Mucosa of descending colon (tissue), 3 donors: ENCODE results near the gene RALB. TPM values are rescaled to one million over a fixed set of nuclear protein-coding genes. Genes with fewer than 3 reads are reported as not detected.

Experiments used
- ATAC-seq: fragments of 200-7000 bp; cut with Tn5 transposase; one replicate; pipeline ENCODE4 v1.9.1; 2020; ENCODE audit warnings: mild to moderate bottlenecking, moderate library complexity
- DNase-seq, 3 donors: peaks; one replicate each; pipeline ENCODE4 v3.0.0-alpha.2; 2020
- H3K36me3 ChIP-seq: fragments of 200-600 bp; one replicate; pipeline ENCODE4 v1.8.0; 2021; ENCODE audit warnings: low read depth, mild to moderate bottlenecking
- H3K4me1 ChIP-seq: fragments of 200-600 bp; one replicate; pipeline ENCODE4 v1.8.0; 2021; ENCODE audit warnings: low read depth, mild to moderate bottlenecking
- H3K4me3 ChIP-seq: fragments of 200-600 bp; one replicate; pipeline ENCODE4 v1.8.0; 2021; ENCODE audit warnings: mild to moderate bottlenecking
- H3K9me3 ChIP-seq: fragments of 200-600 bp; one replicate; pipeline ENCODE4 v1.8.0; 2021; ENCODE audit warnings: mild to moderate bottlenecking
- intact Hi-C, 2 donors: fragments of 100-400 bp; cut with DNase I in 1 of 2; cut with micrococcal nuclease in 1 of 2; formaldehyde crosslinking; loops; one replicate each; pipeline versions ENCODE4 v1.11.0 to v1.11.1; 2022; cut with DNase I, micrococcal nuclease
- total RNA-seq, 3 donors: library from RNA; stranded (reverse); fragmentation: NEBNext Ultra II Directional in 2 of 3; extraction: Animal tissue kit (Norgen Biotek cat#: 25700) in 2 of 3; gene quantifications; one replicate each; pipeline versions ENCODE4 v1.2.1 to v1.2.4, GENCODE V29; 2021 to 2023
- TF ChIP-seq, protein P1 (sequence below): fragments of 200-600 bp; IDR thresholded peaks from one replicate; pipeline ENCODE4 v1.8.0; 2022; ENCODE audit warnings: antibody characterized with exemption, mild to moderate bottlenecking
- donor health status: DM: no; HTN: no; CAD: no; lungs with moderate emphysema.
- donor health status: DM: no; HTN: no; CAD: no.
- donor health status: DM: no; HTN: yes; CAD: no.

Gene RALB
- total RNA-seq, 3 donors from 2014 or later, result 75.1 to 83.8 (median 80.8) TPM

DNA sequence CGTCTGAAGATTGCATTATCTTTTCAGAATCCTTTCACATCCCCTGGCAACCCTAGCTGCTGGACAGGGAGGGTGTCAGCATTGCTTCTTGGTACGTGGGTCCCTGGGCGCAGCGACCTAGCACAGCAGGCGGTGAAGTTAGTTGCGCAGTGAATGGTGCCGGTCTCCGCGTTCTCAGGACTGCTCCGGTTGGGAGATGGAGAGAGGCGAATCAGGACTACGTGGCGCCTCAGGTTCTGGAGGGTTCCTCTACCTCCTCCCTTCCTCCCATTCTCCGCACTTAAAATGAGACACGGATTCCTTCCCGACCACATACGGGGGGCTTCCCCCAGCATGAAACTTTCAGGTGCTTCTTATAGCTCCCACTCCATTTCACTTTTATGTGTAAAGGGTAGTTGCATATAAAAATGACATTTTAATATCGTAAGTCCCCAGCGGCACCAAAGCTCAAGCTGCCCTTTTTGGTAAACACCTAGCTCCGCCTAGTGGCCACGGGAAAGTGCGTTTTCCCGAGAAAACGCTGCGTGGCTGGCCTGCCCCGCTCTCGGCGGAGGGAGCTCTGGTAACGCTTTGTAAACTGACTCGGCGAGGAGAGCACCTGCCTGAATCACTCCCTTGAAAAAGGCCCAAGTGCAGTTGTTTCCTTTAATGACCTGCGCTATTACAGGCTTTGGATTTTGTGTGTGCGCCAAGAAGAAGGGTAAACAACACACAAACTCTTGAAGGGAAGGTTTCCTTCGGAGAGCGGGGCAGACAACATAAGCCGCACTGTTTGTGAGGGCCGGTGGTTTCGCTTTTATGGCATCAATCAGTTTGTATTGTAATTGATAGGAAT is 60.4 kb downstream of the RALB start:
- TF ChIP-seq, protein P1, sequence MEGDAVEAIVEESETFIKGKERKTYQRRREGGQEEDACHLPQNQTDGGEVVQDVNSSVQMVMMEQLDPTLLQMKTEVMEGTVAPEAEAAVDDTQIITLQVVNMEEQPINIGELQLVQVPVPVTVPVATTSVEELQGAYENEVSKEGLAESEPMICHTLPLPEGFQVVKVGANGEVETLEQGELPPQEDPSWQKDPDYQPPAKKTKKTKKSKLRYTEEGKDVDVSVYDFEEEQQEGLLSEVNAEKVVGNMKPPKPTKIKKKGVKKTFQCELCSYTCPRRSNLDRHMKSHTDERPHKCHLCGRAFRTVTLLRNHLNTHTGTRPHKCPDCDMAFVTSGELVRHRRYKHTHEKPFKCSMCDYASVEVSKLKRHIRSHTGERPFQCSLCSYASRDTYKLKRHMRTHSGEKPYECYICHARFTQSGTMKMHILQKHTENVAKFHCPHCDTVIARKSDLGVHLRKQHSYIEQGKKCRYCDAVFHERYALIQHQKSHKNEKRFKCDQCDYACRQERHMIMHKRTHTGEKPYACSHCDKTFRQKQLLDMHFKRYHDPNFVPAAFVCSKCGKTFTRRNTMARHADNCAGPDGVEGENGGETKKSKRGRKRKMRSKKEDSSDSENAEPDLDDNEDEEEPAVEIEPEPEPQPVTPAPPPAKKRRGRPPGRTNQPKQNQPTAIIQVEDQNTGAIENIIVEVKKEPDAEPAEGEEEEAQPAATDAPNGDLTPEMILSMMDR, result peak; percentile 75
- ATAC-seq, result peak; percentile 90

DNA sequence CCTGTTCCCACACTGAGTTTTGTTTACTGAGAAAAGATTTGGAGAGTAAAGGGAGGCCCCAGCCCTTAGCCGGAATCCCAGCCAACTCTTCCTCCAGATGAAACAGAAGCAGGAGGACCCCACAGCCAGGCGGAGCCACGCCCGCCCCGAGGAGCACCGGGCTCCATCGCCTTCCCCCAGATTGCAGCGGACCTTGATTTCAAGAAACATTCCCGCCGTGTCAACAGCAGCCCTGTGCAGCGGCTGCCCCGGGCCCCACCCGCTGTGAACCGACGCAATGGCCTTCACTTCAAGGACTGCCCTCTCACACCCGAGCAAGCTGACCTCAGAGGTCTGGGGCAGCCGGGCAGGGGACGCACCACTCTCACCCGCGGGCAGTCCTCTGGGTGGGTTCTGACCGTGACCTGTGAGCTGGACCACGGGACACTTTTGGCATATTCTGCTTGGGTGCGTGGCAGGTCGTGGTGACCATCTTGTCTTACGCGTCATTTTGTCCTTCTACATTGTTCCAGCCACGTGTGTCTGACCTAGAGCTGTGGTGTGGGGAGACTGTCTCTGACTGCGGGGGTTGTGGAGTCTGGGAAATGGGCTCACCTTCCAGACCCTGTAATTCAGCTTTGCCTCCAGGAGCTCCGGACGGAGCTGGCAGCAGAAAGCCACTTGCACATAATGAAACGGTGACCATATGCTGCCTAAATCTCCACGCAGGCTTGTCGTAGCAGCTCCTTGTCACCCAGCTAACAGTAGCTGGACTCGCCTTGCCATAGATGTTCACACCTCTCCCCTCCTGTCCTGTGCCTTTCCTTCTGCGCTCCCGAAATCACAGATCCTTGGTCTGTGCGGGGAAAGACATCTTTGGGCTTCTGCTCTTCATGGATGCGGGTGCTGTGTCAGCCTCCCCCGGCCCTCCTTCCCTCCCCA is 61.3 kb downstream of the RALB start:
- Histone ChIP-seq H3K9me3 (no peaks in the 10 kb centered on the region), H3K4me3 (no peak overlapping the region), H3K36me3 (no peaks in the 10 kb centered on the region), H3K4me1 (peaks cover 10% of the 10 kb centered on the region)
- peak; percentile 35 for ATAC-seq
- intact Hi-C loops, result no loop called here
- peak in 2 of 3 donors; percentile 22 to 37 for DNase-seq
- TF ChIP-seq, protein P1, result no peak

More for the DNA sequence above, 60.4 kb downstream of the RALB start:
- H3K9me3 ChIP-seq, result no peaks in the 10 kb centered on the region
- peak; percentile 73 to 90 (median 88) for DNase-seq
- intact Hi-C loops, result no loop called here
- peaks cover 10% of the 10 kb centered on the region for H3K4me1 ChIP-seq
- H3K4me3 ChIP-seq, result no peak overlapping the region
- H3K36me3 ChIP-seq, result no peaks in the 10 kb centered on the region

DNA sequence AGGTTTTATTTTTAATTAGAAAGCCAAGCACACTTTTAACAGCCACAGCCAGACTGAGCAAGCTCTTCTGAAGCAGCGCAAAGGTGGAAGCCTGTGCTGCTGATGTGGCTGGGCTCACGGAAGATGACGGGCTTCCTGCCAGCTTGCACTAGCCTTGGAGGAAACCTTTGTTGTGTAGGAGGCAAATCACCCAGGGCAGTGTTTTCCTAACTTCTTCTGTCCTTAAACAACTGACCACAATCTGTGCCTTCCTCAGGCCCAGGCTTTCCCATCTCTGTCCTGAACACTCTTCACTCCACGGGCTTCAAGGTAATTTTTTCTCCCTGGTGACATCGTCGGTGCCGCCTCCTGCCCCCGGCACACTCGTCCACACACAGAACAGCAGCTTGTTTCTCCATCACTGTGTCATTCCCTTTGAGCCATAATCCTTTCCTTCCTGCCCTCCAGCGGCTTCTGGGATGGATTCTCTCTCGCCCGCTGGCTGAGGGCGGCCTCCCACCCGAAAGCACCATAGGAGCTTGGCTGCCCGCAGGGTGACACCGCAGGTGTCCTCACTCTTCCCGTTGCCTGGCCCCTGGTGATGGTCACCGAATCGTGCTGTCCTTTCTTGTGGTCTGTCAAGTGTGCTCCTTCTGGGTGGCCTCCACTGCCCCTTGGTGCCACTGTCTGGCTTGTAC is 62.2 kb downstream of the RALB start:
- Histone ChIP-seq H3K4me3 (no peak overlapping the region), H3K9me3 (no peaks in the 10 kb centered on the region), H3K4me1 (peaks cover 10% of the 10 kb centered on the region), H3K36me3 (no peaks in the 10 kb centered on the region)
- intact Hi-C loops, result no loop called here
- DNase-seq (no peak), ATAC-seq (no peak)
- TF ChIP-seq, protein P1, result no peak

DNA sequence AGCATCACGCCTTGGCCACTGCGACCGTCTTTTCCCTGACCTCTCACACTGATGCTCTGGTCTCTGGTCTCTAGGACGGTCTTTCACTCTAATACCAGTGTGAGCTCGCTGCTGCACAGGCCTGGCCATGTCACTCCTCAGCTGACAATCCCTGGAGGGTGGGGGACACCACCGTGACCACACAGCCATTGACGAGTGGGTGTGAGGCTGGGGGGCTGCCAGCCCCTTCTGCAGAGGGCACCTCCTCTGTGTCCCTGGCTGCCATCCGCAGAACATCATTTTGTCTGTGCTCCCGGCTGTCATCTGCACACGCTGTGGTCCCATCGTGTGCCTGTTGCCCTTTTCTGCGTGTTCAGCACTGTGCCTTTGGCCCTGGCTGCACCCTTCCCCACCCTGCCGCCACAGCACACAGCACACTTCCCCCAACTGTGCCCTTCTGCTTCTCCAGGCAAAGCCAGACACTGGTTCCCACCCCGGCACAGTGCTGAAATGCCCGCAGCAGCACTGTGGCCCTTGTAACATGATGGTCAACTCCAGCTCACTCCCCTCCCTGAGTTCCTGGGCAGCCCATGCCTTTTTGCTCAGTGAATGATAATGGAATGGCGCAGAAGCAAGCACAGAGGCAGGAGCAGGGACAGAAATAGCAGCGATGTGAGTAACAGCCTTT is 62.8 kb downstream of the RALB start:
- TF ChIP-seq, protein P1, result no peak
- Histone ChIP-seq H3K9me3 (no peaks in the 10 kb centered on the region), H3K4me1 (peaks cover 10% of the 10 kb centered on the region), H3K4me3 (no peak overlapping the region), H3K36me3 (no peaks in the 10 kb centered on the region)
- intact Hi-C loops, result no loop called here
- DNase-seq (no peak), ATAC-seq (no peak)

DNA sequence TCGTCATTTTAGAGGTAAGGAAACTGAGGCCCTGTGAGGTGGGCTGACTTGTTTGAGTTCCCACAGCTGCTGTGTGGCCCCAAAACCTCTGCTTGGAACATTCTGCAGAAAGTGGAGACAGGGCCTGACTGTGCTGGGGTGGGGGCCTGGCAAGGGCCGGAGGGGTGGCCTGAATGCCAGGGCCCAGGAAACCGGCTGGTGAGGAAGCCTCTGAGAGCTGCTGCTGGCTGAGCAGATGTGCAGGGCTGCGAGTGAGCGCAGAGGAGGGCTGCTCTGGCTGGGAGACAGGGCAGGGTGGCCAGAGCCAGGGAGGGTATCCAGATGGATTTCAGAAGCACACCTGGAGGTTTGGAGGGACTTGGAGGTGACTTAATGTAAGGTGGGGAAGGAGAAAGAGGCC is 63.4 kb downstream of the RALB start:
- intact Hi-C loops, result no loop called here
- no peak overlapping the region for H3K4me3 ChIP-seq
- no peaks in the 10 kb centered on the region for H3K9me3 ChIP-seq
- no peak for DNase-seq
- TF ChIP-seq, protein P1, result no peak
- ATAC-seq, result no peak
- H3K4me1 ChIP-seq, result peaks cover 10% of the 10 kb centered on the region
- no peaks in the 10 kb centered on the region for H3K36me3 ChIP-seq
